Right atrium auricular region (tissue), 2 donors: ENCODE results near the gene LDB1. TPM values are rescaled to one million over a fixed set of nuclear protein-coding genes. Genes with fewer than 3 reads are reported as not detected.

Source experiments
- DNase-seq: peaks from one replicate; pipeline ENCODE4 v3.0.0-alpha.2; 2019; ENCODE audit warnings: low spot score
- H3K27ac ChIP-seq, 2 donors: fragments of 200-600 bp; sonication (generic); 1 replicate in 1 of 2; 2 replicates in 1 of 2; pipeline ENCODE4 v1.5.1; 2016 to 2019
- H3K27me3 ChIP-seq, 2 donors: fragments of 200-600 bp; sonication (generic); one replicate each; pipeline versions ENCODE4 v1.5.1 to v1.6.0; 2017 to 2019
- H3K36me3 ChIP-seq: fragments of 200-600 bp; sonication (generic); one replicate; pipeline ENCODE4 v1.5.1; 2016
- H3K4me1 ChIP-seq, 2 donors: fragments of 200-600 bp; sonication (generic); one replicate each; pipeline versions ENCODE4 v1.5.1 to v1.6.0; 2017 to 2019
- H3K4me3 ChIP-seq, 2 donors: fragments of 200-600 bp; sonication (generic); 1 replicate in 1 of 2; 2 replicates in 1 of 2; pipeline ENCODE4 v1.5.1; 2017 to 2019; ENCODE audit warnings: mild to moderate bottlenecking in 1 of 2, moderate library complexity in 1 of 2
- H3K9me3 ChIP-seq, 2 donors: fragments of 200-600 bp; sonication (generic); one replicate each; pipeline ENCODE4 v1.5.1; 2019
- total RNA-seq, 2 donors: library from RNA; depleted of rRNA; stranded (reverse); fragments of >200 nt; gene quantifications; one replicate each; pipeline ENCODE4 v1.1.0, GENCODE V29; 2016
- TF ChIP-seq, protein P1 (sequence below), 2 donors: fragments of 200-600 bp; sonication (generic); IDR thresholded peaks; one replicate each; pipeline ENCODE4 v1.5.1; 2019; ENCODE audit warnings: antibody characterized with exemption in 2 of 2

LDB1 gene
- total RNA-seq, 2 donors from 2014 or later, result 32.2 to 59.7 TPM

- DNase-seq, result peak; percentile 75
- Histone ChIP-seq H3K4me1 (peaks cover 0 to 83% of the 10 kb centered on the region in 2 donors), H3K9me3 (no peaks in the 10 kb centered on the region), H3K27ac (peak overlapping the region; percentile 97 to 99), H3K36me3 (no peaks in the 10 kb centered on the region), H3K4me3 (peak overlapping the region in 1 of 2 donors; percentile 87), H3K27me3 (no peaks in the 10 kb centered on the region)
- TF ChIP-seq, protein P1, sequence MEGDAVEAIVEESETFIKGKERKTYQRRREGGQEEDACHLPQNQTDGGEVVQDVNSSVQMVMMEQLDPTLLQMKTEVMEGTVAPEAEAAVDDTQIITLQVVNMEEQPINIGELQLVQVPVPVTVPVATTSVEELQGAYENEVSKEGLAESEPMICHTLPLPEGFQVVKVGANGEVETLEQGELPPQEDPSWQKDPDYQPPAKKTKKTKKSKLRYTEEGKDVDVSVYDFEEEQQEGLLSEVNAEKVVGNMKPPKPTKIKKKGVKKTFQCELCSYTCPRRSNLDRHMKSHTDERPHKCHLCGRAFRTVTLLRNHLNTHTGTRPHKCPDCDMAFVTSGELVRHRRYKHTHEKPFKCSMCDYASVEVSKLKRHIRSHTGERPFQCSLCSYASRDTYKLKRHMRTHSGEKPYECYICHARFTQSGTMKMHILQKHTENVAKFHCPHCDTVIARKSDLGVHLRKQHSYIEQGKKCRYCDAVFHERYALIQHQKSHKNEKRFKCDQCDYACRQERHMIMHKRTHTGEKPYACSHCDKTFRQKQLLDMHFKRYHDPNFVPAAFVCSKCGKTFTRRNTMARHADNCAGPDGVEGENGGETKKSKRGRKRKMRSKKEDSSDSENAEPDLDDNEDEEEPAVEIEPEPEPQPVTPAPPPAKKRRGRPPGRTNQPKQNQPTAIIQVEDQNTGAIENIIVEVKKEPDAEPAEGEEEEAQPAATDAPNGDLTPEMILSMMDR (IDR thresholded peaks at IDR 0.05), result no peak
Measured at GRCh38 chr10:102117391-102118159, 2.6 kb downstream of the LDB1 start.

DNA sequence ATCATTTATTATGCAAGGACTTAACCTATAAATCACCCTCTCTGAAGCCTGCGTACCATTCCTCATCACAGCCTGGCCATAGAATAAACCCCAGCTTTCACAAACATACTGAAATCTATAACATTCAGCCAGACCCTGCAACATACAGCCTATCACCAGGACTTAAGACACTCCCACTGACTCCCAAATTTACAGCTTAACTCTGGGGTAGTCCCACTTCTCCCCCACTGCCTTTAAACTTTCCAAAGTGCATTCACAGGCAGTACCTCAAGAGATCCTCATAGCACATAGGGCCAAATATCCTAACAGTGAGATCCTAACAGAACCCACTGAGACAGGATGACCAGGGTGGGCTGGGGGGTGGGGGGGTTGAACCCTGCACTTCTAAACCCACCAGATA, 3.5 kb downstream of the LDB1 start:
- Histone ChIP-seq H3K27ac (peak overlapping the region; percentile 97 to 99), H3K27me3 (no peaks in the 10 kb centered on the region), H3K9me3 (no peaks in the 10 kb centered on the region), H3K4me1 (peaks cover 0 to 82% of the 10 kb centered on the region in 2 donors), H3K36me3 (no peaks in the 10 kb centered on the region), H3K4me3 (peak overlapping the region in 1 of 2 donors; percentile 87)
- DNase-seq, result no peak
- TF ChIP-seq, protein P1 (IDR thresholded peaks at IDR 0.05), result no peak

GRCh38 chr10:102115775-102116174, 4.4 kb downstream of the LDB1 start:
- Histone ChIP-seq H3K4me3 (peak overlapping the region in 1 of 2 donors; percentile 77), H3K36me3 (peaks cover 8% of the 10 kb centered on the region), H3K27me3 (no peaks in the 10 kb centered on the region), H3K27ac (peak overlapping the region; percentile 97 to 99), H3K4me1 (peaks cover 0 to 74% of the 10 kb centered on the region in 2 donors), H3K9me3 (no peaks in the 10 kb centered on the region)
- TF ChIP-seq, protein P1 (IDR thresholded peaks at IDR 0.05), result no peak
- DNase-seq, result no peak

DNA sequence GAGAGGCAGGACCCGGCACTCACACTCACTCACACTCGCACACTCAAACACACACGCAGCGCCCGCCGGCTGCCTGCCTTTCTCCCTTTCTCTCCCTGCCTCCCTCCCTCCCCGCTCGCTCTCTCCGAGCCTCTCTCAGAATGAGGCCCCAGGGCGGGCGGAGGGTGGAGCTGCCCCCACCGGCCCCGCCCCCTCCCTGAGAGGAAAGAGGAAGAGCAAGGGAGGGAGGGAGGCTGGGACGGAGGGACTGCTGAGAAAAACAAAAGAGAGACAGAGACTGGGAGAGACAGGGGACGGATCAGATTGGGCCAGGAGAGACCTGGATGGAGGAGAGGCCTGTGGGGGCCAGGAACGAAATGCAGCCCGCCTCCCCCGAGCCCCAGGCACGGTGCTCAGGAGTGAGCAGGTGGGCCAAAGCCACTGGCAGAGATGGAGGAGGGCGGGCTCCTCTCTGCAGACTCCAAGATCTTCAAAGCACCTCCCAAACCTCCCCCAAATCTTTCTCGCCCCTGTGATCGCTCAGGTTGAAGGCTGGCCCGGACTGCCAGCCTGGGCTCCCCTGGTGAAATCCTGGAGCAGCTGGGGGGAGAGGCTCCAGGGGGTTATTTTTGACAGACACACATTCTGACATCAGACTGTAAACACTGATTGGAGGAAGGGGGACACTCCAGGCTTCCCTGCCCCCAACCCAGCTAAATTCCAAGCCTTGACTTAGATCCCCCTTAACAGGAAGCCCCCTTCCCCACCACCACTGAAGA, 5.1 kb downstream of the LDB1 start:
- DNase-seq, result peak; percentile 92
- peaks cover 0 to 73% of the 10 kb centered on the region in 2 donors for H3K4me1 ChIP-seq
- no peaks in the 10 kb centered on the region for H3K27me3 ChIP-seq
- H3K27ac ChIP-seq, result peak overlapping the region; percentile 97 to 99
- H3K9me3 ChIP-seq, result no peaks in the 10 kb centered on the region
- TF ChIP-seq, protein P1 (IDR thresholded peaks at IDR 0.05), result no peak
- peak overlapping the region; percentile 70 to 77 for H3K4me3 ChIP-seq
- peaks cover 15% of the 10 kb centered on the region for H3K36me3 ChIP-seq

DNA sequence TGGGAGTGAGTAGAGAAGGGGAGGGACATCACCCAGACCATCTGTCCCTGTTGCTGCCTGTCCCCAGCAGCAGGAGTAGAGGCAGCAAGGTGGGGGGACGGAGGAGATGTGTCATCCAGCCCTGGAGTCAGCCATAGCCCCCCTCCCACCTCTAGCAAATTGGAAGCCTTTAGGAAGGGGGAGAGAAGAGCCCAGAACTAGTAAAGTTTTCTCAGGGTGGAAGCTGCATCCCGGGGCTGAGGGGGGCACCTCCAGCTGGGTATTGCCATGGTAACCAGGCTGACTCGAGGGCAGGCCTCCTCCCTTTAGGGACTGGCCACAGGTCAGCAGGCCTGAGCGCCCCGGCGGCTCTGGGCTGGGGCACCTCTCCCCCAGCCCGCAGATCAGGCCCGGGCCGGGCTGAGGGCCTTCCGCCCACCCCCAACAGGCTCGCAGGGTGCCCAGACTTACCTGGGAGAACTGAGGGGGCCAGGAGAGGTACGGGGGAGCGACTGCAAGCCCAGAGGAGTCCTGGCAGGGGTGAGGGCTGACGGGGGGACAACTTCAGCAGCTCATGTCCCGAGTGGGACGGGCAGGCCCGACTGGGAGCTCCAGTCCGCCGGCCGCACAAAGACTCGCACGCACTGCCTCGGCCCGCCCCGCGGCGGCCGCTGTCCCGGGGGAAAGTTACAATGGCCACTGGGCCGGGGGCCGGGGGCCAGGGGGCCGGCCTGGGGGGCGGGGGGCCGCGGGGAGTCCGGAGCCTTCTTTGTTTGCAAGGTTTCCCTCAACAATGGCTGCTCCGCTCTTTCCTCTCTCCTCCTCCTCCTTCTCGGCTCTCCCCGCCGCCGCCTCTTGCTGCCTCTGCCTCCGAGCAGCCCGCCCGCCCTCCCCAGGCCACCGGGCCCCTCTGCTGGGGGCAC, 6.0 kb downstream of the LDB1 start:
- H3K4me3 ChIP-seq, result peak overlapping the region; percentile 70 to 77
- peaks cover 23% of the 10 kb centered on the region for H3K36me3 ChIP-seq
- peaks cover 0 to 68% of the 10 kb centered on the region in 2 donors for H3K4me1 ChIP-seq
- DNase-seq, result no peak
- H3K27me3 ChIP-seq, result no peaks in the 10 kb centered on the region
- H3K27ac ChIP-seq, result peak overlapping the region; percentile 97 to 99
- TF ChIP-seq, protein P1 (IDR thresholded peaks at IDR 0.05), result no peak
- no peaks in the 10 kb centered on the region for H3K9me3 ChIP-seq
